H1 (cell line): ENCODE measurements around the gene PRSS50. TPM values are rescaled to one million over a fixed set of nuclear protein-coding genes. Genes with fewer than 3 reads are reported as not detected.

Experiments used
- ATF3 ChIP-seq: IDR thresholded peaks from 2 replicates; pipeline ENCODE4 v1.6.1; 2011; ENCODE audit warnings: low read depth, mild to moderate bottlenecking, low read length; ENCODE audit not compliant: insufficient read depth
- CHD2 ChIP-seq: IDR thresholded peaks from 2 replicates; pipeline ENCODE4 v1.6.1; 2012; ENCODE audit warnings: low read length, improper control_type of control experiment
- CREB1 ChIP-seq: IDR thresholded peaks from 2 replicates; pipeline ENCODE4 v1.6.1; 2012; ENCODE audit warnings: inconsistent platforms
- CTCF ChIP-seq, 3 experiments: IDR thresholded peaks; 1 replicate in 2 of 3; 2 replicates in 1 of 3; pipeline versions ENCODE4 v1.5.1 to v1.6.1; 2011; ENCODE audit warnings: low read length in 3 of 3, mild to moderate bottlenecking in 3 of 3, inconsistent platforms in 2 of 3, low read depth in 1 of 3, moderate library complexity in 1 of 3; ENCODE audit not compliant: insufficient read depth in 1 of 3; ENCODE audit errors: control extremely low read depth in 1 of 3
- E2F6 ChIP-seq: IDR thresholded peaks from 2 replicates; pipeline ENCODE4 v1.6.1; 2012; ENCODE audit warnings: inconsistent platforms
- EP300 ChIP-seq, 2 experiments: IDR thresholded peaks; 1 replicate in 1 of 2; 2 replicates in 1 of 2; pipeline ENCODE4 v1.6.1; 2011 to 2012; ENCODE audit warnings: low read depth in 2 of 2, low read length in 2 of 2, mild to moderate bottlenecking in 2 of 2, borderline replicate concordance in 1 of 2, inconsistent platforms in 1 of 2, moderate library complexity in 1 of 2
- HDAC6 ChIP-seq: IDR thresholded peaks from one replicate; pipeline ENCODE4 v1.7.1; 2012; ENCODE audit warnings: low read depth, mild to moderate bottlenecking, inconsistent platforms, low read length, moderate library complexity
- KDM1A ChIP-seq: fragments of 200-600, 300-600 bp; sonication (generic); IDR thresholded peaks from 2 replicates; pipeline ENCODE4 v1.7.1; 2016; ENCODE audit warnings: mild to moderate bottlenecking, low read length, borderline replicate concordance
- MAFK ChIP-seq: IDR thresholded peaks from 2 replicates; pipeline ENCODE4 v1.6.1; 2012; ENCODE audit warnings: low read depth, mild to moderate bottlenecking, improper control_type of control experiment, low read length
- MAX ChIP-seq: IDR thresholded peaks from 2 replicates; pipeline ENCODE4 v1.6.1; 2012; ENCODE audit warnings: inconsistent platforms
- RBBP5 ChIP-seq: IDR thresholded peaks from 2 replicates; pipeline ENCODE4 v1.7.1; 2012; ENCODE audit warnings: low read depth, mild to moderate bottlenecking, inconsistent platforms, low read length, moderate library complexity, borderline replicate concordance
- RNF2 ChIP-seq: fragments of 200-900, 300-1000 bp; sonication (generic); IDR thresholded peaks from 2 replicates; pipeline ENCODE4 v1.7.1; 2016; ENCODE audit warnings: borderline replicate concordance, low read depth, mild to moderate bottlenecking, antibody characterized with exemption, low read length; ENCODE audit not compliant: poor library complexity, severe bottlenecking; ENCODE audit errors: missing control alignments
- SAP30 ChIP-seq: fragments of 300-600 bp; sonication (generic); IDR thresholded peaks from 2 replicates; pipeline ENCODE4 v1.7.1; 2012; ENCODE audit warnings: low read length, moderate library complexity, mild to moderate bottlenecking, inconsistent platforms; ENCODE audit not compliant: insufficient read depth, insufficient replicate concordance
- SP4 ChIP-seq: IDR thresholded peaks from 2 replicates; pipeline ENCODE4 v1.6.1; 2012; ENCODE audit warnings: low read length, inconsistent platforms
- SUZ12 ChIP-seq: fragments of 200-600 bp; sonication (generic); IDR thresholded peaks from 2 replicates; pipeline ENCODE4 v1.6.1; 2012; ENCODE audit warnings: mild to moderate bottlenecking, inconsistent platforms, low read length, moderate library complexity, mixed read lengths
- TAF1 ChIP-seq: IDR thresholded peaks from 2 replicates; pipeline ENCODE4 v1.6.1; 2011; ENCODE audit warnings: mild to moderate bottlenecking, low read depth, low read length
- TBP ChIP-seq: IDR thresholded peaks from 2 replicates; pipeline ENCODE4 v1.6.1; 2011; ENCODE audit warnings: low read depth, low read length, improper control_type of control experiment
- USF2 ChIP-seq: IDR thresholded peaks from 2 replicates; pipeline ENCODE4 v1.6.1; 2011; ENCODE audit warnings: low read length, improper control_type of control experiment
- polyA plus RNA-seq, 7 experiments: library from polyadenylated mRNA; depleted of rRNA in 3 of 7; stranded (reverse) in 5 of 7; unstranded in 2 of 7; fragments of >200 nt in 5 of 7; fragments of 200-250 nt in 2 of 7; gene quantifications; 1 replicate in 5 of 7; 2 replicates in 1 of 7; 4 replicates in 1 of 7; pipeline versions ENCODE4 v1.2.1 to v1.2.3, GENCODE V29; 2011 to 2013; ENCODE audit warnings: missing spikeins in 2 of 7, mixed read lengths in 2 of 7
- total RNA-seq: library from RNA; stranded (reverse); fragmentation: NEBNext Ultra II Directional; extraction: Animal tissue kit (Norgen Biotek cat#: 25700); gene quantifications from 2 replicates; pipeline ENCODE4 v1.2.1, GENCODE V29; 2021

PRSS50 gene
- total and polyA plus RNA-seq, 2 of the 8 experiments (the other 6 are each of a cell fraction or from before 2014, with no cell fraction given), result 0.47 to 0.71 TPM

GRCh38 chr3:46693038-46693891, 24.4 kb downstream of the PRSS50 start, which contains the start of gene ALS2CL (continued):
- TF ChIP-seq SUZ12 (peak; percentile 51), ATF3 (no peak), SAP30 (no peak), TAF1 (no peak), TBP (no peak), E2F6 (no peak), USF2 (no peak), MAX (peak; percentile 20; the same call in 1 of the 2 replicates), RBBP5 (0 out of 2 replicates have a peak, but pooled peaks have one; percentile 50), EP300 (IDR thresholded peaks at IDR 0.05; ENCODE audit: borderline replicate concordance in 1 of 2, low read depth in 2 of 2, low read length in 2 of 2) (no peak), SP4 (no peak), CHD2 (no peak), HDAC6 (no peak), RNF2 (no peak), MAFK (no peak), CTCF (IDR thresholded peaks at IDR 0.05; ENCODE audit: control extremely low read depth in 1 of 3, insufficient read depth in 1 of 3, low read depth in 1 of 3, low read length in 3 of 3) (no peak), KDM1A (no peak), CREB1 (no peak)
